Endometrial microvascular endothelial cells (primary cell): ENCODE measurements around the gene VAPA. TPM values are rescaled to one million over a fixed set of nuclear protein-coding genes. Genes with fewer than 3 reads are reported as not detected.

ENCODE experiments used
- total RNA-seq: library from RNA; depleted of rRNA; stranded (reverse); fragments of >200 nt; gene quantifications from one replicate; pipeline ENCODE4 v1.2.3, GENCODE V29; 2015; ENCODE audit errors: inconsistent ontology term

Gene VAPA
- total RNA-seq, 1 donor from 2014 or later, result 218 TPM

Other genes starting within 250 kb of the VAPA start
- 17.2 TPM for gene RAB31, start 205.7 kb upstream of the VAPA start, total RNA-seq
- gene TXNDC2, start 28.0 kb upstream of the VAPA start, total RNA-seq, result not detected